Astrocyte of the cerebellum (primary cell): ENCODE results near the gene OR4D1.

Source experiments
- DNase-seq: peaks from one replicate; pipeline ENCODE4 v3.0.0-alpha.2; 2011; ENCODE audit warnings: low read depth
- H3K4me3 ChIP-seq: 2 replicates; pipeline ENCODE4 v1.5.1; 2011; ENCODE audit warnings: mild to moderate bottlenecking, low read depth, low read length, moderate library complexity
- CTCF ChIP-seq: IDR thresholded peaks from 2 replicates; pipeline ENCODE4 v1.5.1; 2012; ENCODE audit warnings: low read length, low read depth, moderate library complexity, mild to moderate bottlenecking; ENCODE audit errors: missing control alignments
- in situ Hi-C: cut with HindIII; loops from 2 replicates; pipeline ENCODE4 v1.10.0; 2017; ENCODE audit warnings: low sequenced_read_pairs

The OR4D1 gene

GRCh38 chr17:58153046-58153445, 4.9 kb downstream of the OR4D1 start:
- in situ Hi-C loops = no loop called here
- no peak overlapping the region for H3K4me3 ChIP-seq
- TF ChIP-seq CTCF = no peak
- DNase-seq = no peak

GRCh38 chr17:58153671-58154070, 5.5 kb downstream of the OR4D1 start:
- in situ Hi-C loops = no loop called here
- no peak for TF ChIP-seq CTCF
- DNase-seq = no peak
- H3K4me3 ChIP-seq = no peak overlapping the region

- peak overlapping the region; percentile 1 for H3K4me3 ChIP-seq
- no peak for TF ChIP-seq CTCF
- in situ Hi-C loops = no loop called here
- DNase-seq = no peak
Observed at GRCh38 chr17:58156839-58157803, 8.9 kb downstream of the OR4D1 start.

- no peak for DNase-seq
- no peak overlapping the region for H3K4me3 ChIP-seq
- no peak for TF ChIP-seq CTCF
- in situ Hi-C loops = no loop called here
Observed at GRCh38 chr17:58158181-58158580, 10.0 kb downstream of the OR4D1 start.

GRCh38 chr17:58161566-58161965, 13.4 kb downstream of the OR4D1 start:
- no peak overlapping the region for H3K4me3 ChIP-seq
- TF ChIP-seq CTCF = no peak
- in situ Hi-C loops = no loop called here
- DNase-seq = no peak

- H3K4me3 ChIP-seq = no peak overlapping the region
- in situ Hi-C loops = no loop called here
- no peak for TF ChIP-seq CTCF
- no peak for DNase-seq
Observed at GRCh38 chr17:58165981-58166380, 17.8 kb downstream of the OR4D1 start.
